Effector memory CD4-positive, alpha-beta T cell (primary cell): ENCODE results near the gene GDNF.

Source experiments
- DNase-seq, 3 donors: peaks; one replicate each; pipeline ENCODE4 v3.0.0-alpha.2; 2020
- H3K27ac ChIP-seq: 2 replicates; pipeline ENCODE4 v1.7.0; 2013; ENCODE audit warnings: mild to moderate bottlenecking, low read length, moderate library complexity; ENCODE audit not compliant: insufficient read depth, poor library complexity, severe bottlenecking
- H3K27me3 ChIP-seq: replicated peaks from 2 replicates; pipeline ENCODE4 v1.7.0; 2013; ENCODE audit warnings: mild to moderate bottlenecking, low read length; ENCODE audit not compliant: insufficient read depth, control insufficient read depth, poor library complexity, severe bottlenecking
- H3K36me3 ChIP-seq: 2 replicates; pipeline ENCODE4 v1.7.0; 2013; ENCODE audit warnings: mild to moderate bottlenecking, low read length, moderate library complexity; ENCODE audit not compliant: control insufficient read depth, insufficient read depth
- H3K4me1 ChIP-seq: 2 replicates; pipeline ENCODE4 v1.7.0; 2013; ENCODE audit warnings: low read length, mild to moderate bottlenecking; ENCODE audit not compliant: control insufficient read depth, insufficient read depth, poor library complexity, severe bottlenecking
- H3K4me3 ChIP-seq: 2 replicates; pipeline ENCODE4 v1.7.0; 2013; ENCODE audit warnings: low read length, low read depth, mild to moderate bottlenecking; ENCODE audit not compliant: insufficient read depth, poor library complexity, severe bottlenecking
- H3K9me3 ChIP-seq: 2 replicates; pipeline ENCODE4 v1.7.0; 2013; ENCODE audit warnings: mild to moderate bottlenecking, low read length, moderate library complexity; ENCODE audit not compliant: control insufficient read depth

The GDNF gene

GRCh38 chr5:37773809-37774208 is 66.0 kb downstream of the GDNF start:
- H3K27ac ChIP-seq, result no peak overlapping the region
- H3K9me3 ChIP-seq, result no peaks in the 10 kb centered on the region
- no peak overlapping the region for H3K4me3 ChIP-seq
- H3K36me3 ChIP-seq, result no peaks in the 10 kb centered on the region
- H3K4me1 ChIP-seq, result no peaks in the 10 kb centered on the region
- DNase-seq, result no peak
- H3K27me3 ChIP-seq, result no peaks in the 10 kb centered on the region

GRCh38 chr5:37772255-37772654 is 67.6 kb downstream of the GDNF start:
- H3K4me1 ChIP-seq, result no peaks in the 10 kb centered on the region

GRCh38 chr5:37771731-37772130 is 68.1 kb downstream of the GDNF start:
- no peak overlapping the region for H3K4me3 ChIP-seq
- no peaks in the 10 kb centered on the region for H3K27me3 ChIP-seq
- H3K9me3 ChIP-seq, result no peaks in the 10 kb centered on the region
- H3K36me3 ChIP-seq, result no peaks in the 10 kb centered on the region
- DNase-seq, result no peak
- no peaks in the 10 kb centered on the region for H3K4me1 ChIP-seq
- H3K27ac ChIP-seq, result no peak overlapping the region

More at GRCh38 chr5:37772255-37772654, 67.6 kb downstream of the GDNF start:
- no peak for DNase-seq
- H3K4me3 ChIP-seq, result no peak overlapping the region
- H3K27me3 ChIP-seq, result no peaks in the 10 kb centered on the region
- no peaks in the 10 kb centered on the region for H3K9me3 ChIP-seq
- no peak overlapping the region for H3K27ac ChIP-seq
- no peaks in the 10 kb centered on the region for H3K36me3 ChIP-seq

GRCh38 chr5:37771203-37771611 is 68.6 kb downstream of the GDNF start:
- no peak overlapping the region for H3K27ac ChIP-seq
- H3K4me3 ChIP-seq, result no peak overlapping the region
- H3K27me3 ChIP-seq, result no peaks in the 10 kb centered on the region
- no peak for DNase-seq
- H3K9me3 ChIP-seq, result no peaks in the 10 kb centered on the region
- H3K4me1 ChIP-seq, result no peaks in the 10 kb centered on the region
- H3K36me3 ChIP-seq, result no peaks in the 10 kb centered on the region

GRCh38 chr5:37770786-37771185 is 69.1 kb downstream of the GDNF start:
- H3K27ac ChIP-seq, result no peak overlapping the region
- H3K4me3 ChIP-seq, result no peak overlapping the region
- H3K9me3 ChIP-seq, result no peaks in the 10 kb centered on the region
- H3K4me1 ChIP-seq, result no peaks in the 10 kb centered on the region
- no peaks in the 10 kb centered on the region for H3K36me3 ChIP-seq
- H3K27me3 ChIP-seq, result no peaks in the 10 kb centered on the region
- no peak for DNase-seq

- Histone ChIP-seq H3K4me1 (no peaks in the 10 kb centered on the region), H3K27ac (no peak overlapping the region), H3K27me3 (no peaks in the 10 kb centered on the region), H3K36me3 (no peaks in the 10 kb centered on the region), H3K9me3 (no peaks in the 10 kb centered on the region), H3K4me3 (no peak overlapping the region)
- no peak for DNase-seq
Observed at GRCh38 chr5:37769840-37770239, 70.0 kb downstream of the GDNF start.

GRCh38 chr5:37769108-37769507 is 70.7 kb downstream of the GDNF start:
- Histone ChIP-seq H3K36me3 (no peaks in the 10 kb centered on the region), H3K4me1 (no peaks in the 10 kb centered on the region), H3K27me3 (no peaks in the 10 kb centered on the region), H3K4me3 (no peak overlapping the region), H3K27ac (no peak overlapping the region), H3K9me3 (no peaks in the 10 kb centered on the region)
- no peak for DNase-seq

GRCh38 chr5:37768371-37768770 is 71.5 kb downstream of the GDNF start:
- no peaks in the 10 kb centered on the region for H3K4me1 ChIP-seq
- H3K36me3 ChIP-seq, result no peaks in the 10 kb centered on the region
- no peak overlapping the region for H3K4me3 ChIP-seq
- no peaks in the 10 kb centered on the region for H3K27me3 ChIP-seq
- no peak for DNase-seq
- no peak overlapping the region for H3K27ac ChIP-seq
- H3K9me3 ChIP-seq, result no peaks in the 10 kb centered on the region

GRCh38 chr5:37767961-37768360 is 71.9 kb downstream of the GDNF start:
- Histone ChIP-seq H3K27me3 (no peaks in the 10 kb centered on the region), H3K4me1 (no peaks in the 10 kb centered on the region), H3K27ac (no peak overlapping the region), H3K4me3 (no peak overlapping the region), H3K9me3 (no peaks in the 10 kb centered on the region), H3K36me3 (no peaks in the 10 kb centered on the region)
- no peak for DNase-seq

- Histone ChIP-seq H3K9me3 (no peaks in the 10 kb centered on the region), H3K36me3 (no peaks in the 10 kb centered on the region), H3K4me1 (no peaks in the 10 kb centered on the region), H3K4me3 (no peak overlapping the region), H3K27ac (no peak overlapping the region), H3K27me3 (no peaks in the 10 kb centered on the region)
- no peak for DNase-seq
Observed at GRCh38 chr5:37767251-37767650, 72.6 kb downstream of the GDNF start.
